CD4-positive, alpha-beta T cell treated with Interleukin-6 at 100 ng/mL for 8 hours (primary cell): Measurements from ENCODE around the gene BTBD10.
A peak's percentile ranks its signal among the peaks of the same experiment; 100 is the strongest.

Source experiments
- DNase-seq: peaks from one replicate; pipeline ENCODE4 v3.0.0-alpha.2; 2020; ENCODE audit warnings: mixed read lengths, low spot score

Gene BTBD10

DNA sequence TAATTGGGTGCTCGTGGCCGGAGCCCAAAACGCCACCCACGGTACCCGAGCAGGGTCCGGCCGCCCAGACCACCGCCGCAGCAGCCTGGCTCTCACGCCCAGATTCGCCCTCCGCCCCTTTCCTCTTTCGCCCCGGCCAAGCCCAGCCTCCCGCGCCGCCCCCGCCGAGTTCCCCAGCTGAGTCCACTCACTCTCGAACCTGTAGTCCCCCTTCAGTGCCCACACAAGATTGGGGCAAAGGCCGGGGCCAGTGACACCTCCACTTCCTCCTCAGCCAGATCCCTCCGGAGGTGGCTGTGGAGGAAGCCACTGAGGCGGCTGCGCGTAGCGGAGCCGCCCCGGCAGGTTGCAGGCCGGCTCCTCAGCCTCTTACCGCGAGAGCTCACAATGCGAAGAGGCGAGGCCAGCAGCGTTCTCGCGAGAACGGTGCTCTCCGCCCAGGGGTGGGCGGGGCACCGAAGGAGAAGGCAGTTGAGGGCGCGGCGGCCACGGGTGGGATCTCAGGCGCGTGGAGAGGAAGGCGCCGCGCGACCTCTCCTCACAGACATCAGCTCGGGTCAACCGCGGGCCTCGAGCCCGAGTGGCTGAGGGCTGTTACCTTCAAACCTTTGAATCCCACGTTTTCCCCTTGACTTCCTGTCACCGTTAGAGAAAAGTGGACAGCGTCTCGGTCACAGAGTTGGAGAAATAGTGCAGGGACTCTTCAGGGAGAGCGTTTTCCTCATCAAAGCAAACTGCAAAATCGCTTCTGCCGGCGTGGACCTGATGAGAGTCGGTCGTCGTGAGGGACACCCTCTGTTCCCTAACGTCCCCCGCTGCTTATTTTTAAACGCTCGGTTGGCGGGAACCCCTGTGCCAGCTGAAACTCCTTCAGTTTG lies at the start of gene BTBD10:
Gene BTBD10 (minus strand): TSS at position 322 of the 878 bp plus-strand sequence. CDS start 18,098 bp downstream, outside the sequence.
- DNase-seq: peak; percentile 92

DNA sequence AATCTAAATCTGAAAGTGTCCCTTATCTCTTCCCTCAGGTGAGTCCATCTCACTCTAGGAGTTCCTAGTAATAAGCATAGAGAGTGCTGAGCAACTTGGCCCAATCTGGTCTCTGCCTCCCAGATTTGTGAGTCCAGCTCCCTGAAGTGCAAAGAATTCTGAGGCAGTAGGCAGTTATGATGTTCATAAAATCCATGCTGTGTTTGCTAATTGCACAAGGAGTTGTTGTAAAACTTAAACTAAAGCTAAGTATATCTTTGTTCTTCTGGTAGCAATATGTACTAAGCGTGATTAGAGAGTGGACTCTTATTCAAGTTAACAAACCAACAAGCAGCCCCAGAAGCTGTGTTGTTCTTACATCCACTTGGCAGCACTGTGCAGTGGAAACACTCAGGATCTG lies 40.4 kb upstream of the BTBD10 start:
- DNase-seq: no peak

DNA sequence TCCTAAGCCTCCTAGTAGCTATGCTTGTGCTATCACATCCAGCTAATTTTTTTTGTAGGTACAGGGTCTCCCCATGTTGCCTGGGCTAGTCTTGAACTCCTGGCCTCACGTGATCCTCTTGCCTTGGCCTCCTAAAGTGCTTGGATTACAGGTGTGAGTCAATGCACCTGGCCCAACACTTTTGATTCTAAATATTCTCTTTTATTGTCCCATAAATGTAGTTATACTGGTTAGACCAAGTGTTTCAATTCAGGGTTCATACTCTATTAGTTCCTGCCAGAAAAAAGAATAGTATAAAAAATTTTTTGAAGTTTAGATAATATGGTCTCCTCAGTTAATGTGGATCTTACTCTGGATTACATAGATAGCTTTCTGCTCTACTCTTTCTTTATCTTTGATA lies 39.5 kb upstream of the BTBD10 start:
- DNase-seq: no peak

DNA sequence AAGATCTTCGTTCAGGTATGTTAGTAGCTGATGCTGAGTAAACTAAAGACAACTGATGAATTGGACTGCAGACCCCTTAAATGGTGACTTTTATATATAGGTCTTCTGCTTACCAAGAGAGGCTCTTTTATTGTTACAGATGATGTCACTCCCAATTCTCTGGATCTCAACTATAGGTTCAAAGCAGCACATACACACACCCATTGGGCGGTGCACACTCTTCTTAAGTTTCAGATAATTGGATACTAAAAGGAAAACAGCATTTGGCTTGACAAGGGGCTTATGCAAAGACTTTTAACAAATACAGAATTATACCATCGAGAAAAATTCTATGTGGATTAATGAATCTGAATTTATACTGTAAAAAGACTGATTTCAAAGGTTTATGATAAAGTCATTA lies 32.9 kb upstream of the BTBD10 start, which contains the start of gene PTH:
Gene PTH (minus strand): TSS at position 69 of the 400 bp plus-strand sequence. CDS start 3,142 bp downstream, outside the sequence.
- no peak for DNase-seq

DNA sequence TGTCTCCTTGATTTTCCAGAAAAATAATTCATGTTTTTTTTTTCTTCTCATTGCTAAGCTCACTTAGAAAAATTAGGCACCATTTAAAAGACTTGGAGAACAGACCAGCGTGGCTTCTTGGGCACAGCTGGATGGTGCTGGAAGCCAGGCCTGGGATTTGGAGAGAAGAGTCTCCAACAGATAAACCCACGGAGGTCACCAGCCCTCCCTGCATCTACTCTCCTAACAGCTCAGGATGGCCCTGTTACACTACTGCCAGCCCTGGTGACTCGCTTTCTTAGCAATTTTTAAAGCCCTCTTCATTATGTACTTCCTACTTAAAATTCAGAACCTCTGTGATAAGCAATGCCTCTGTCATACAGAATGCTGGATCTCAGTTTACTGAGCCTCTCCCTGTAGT lies 31.0 kb upstream of the BTBD10 start:
- DNase-seq: no peak

DNA sequence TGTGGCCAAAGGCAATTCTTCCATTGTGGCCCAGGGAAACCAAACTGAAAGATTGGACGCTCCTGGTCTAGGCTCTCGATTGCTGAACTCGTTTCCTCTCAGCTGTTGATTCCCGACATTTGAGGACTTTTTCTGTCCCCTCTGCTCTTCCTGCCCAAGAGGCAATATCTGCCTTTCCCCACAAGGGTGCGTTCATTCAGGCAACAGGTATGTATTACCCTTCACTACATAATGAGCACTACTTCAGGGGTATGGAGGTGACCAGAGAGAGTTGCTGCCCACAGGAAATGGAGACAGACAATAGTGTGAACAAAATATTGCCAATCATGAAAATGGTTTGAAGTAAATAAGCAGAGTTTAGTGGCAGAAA lies 24.6 kb upstream of the BTBD10 start:
- DNase-seq: peak; percentile 35

DNA sequence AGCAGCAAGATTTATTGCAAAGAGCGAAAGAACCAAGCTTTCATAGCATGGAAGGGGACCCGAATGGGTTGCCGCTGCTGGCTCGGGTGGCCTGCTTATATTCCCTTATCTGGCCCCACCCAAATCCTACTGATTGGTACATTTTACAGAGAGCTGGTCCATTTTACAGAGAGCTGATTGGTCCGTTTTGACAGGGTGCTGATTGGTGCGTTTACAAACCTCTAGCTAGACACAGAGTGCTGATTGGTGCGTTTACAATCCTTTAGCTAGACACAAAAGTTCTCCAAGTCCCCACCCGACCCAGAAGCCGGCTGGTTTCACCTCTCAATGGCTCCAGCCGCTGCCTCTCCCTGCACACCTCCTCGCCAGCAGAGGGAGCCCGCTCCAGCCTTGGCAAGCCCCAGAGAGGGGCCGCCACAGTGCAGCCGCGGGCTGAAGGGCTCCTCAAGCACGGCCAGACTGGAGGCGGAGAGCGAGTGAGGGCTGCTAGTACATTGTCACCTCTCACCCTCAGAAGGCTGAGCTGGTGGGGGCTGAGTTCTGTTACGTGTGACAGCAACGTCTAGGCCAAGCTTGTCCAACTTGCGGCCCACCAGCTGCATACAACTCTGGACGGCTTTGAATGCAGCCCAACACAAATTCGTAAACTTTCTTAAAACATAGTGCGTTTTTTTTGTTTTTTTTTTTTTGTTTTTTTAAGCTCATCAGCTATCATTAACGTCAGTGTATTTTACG lies 24.1 kb upstream of the BTBD10 start:
- DNase-seq: peak; percentile 68

DNA sequence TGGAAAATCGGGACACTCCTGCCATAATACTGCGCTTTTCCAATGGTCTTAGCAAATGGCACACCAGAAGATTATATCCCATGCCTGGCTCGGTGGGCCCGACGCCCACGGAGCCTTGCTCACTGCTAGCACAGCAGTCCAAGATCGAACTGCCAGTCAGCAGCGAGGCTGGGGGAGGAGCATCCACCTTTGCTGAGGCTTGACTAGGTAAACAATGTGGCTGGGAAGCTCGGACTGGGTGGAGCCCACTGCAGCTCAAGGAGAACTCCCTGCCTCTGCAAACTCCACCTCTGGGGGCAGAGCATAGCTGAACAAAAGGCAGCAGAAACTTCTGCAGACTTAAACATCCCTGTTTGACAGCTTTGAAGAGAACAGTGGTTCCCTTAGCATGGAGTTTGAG lies 17.2 kb upstream of the BTBD10 start:
- no peak for DNase-seq

DNA sequence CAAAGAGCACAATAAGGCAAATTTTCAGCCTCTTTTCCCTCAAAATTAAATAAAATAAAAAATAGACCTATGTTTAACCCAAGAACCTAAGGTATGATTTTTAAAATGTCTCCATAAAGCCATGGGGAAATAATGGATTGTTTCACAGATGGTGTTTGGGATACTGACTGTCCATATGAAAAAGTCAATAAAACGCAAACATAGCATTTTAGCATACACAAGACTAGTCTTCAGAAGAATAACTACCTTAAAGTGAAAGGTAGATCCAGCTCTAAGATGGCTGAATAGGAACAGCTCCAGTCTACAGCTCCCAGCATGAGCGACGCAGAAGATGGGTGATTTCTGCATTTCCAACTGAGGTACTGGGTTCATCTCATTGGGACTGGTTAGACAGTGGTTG lies 16.7 kb upstream of the BTBD10 start:
- DNase-seq: no peak

DNA sequence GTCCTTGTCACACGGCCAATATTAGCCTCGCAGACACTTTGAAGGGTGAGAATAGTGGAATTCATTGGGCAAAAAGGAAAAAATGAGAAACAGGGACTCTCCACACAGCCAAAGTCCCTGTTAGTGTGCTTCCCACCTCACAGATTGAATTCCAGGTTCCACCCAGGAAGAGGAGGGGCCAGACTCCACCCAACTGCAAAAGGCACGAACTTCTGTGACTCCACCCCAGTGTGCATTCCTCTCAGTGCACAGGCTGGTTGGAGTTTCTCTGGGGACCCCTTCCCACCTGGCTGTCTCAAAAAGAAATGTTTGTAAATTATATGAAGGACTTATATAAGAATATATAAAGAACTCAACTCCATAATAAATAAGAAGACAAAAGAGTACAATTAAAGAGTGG lies 12.1 kb upstream of the BTBD10 start:
- no peak for DNase-seq

DNA sequence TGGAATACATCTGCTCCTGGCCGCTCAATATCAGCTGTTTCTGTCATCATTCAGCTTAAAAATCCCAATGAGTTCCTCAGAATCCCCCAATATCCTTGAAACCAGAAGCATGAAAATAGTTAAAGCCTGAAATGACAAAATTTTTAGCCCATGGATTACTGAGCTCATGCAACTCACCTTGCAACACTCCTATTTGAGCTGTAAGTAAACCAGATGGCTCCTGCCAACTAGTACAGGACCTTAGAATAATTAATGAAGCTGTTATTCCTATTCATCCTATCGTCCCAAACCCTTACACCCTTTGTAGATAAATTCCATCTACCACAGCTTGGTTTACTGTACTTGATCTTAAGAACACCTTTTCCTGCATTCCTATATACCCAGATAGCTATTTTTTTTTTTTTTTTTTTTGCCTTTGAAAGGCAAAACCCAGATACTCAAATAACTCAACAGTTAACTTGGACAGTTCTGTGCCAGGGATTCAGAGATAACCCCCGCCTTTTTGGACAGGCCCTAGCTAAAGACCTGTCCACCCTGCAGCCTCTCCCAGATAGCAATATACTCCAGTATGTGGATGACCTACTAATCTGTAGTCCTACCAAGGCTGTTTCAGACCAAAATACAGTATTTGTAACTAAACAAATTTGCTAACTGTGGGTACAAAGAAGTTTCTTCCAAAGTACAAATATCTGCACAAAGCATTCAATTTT lies 10.1 kb upstream of the BTBD10 start:
- no peak for DNase-seq

DNA sequence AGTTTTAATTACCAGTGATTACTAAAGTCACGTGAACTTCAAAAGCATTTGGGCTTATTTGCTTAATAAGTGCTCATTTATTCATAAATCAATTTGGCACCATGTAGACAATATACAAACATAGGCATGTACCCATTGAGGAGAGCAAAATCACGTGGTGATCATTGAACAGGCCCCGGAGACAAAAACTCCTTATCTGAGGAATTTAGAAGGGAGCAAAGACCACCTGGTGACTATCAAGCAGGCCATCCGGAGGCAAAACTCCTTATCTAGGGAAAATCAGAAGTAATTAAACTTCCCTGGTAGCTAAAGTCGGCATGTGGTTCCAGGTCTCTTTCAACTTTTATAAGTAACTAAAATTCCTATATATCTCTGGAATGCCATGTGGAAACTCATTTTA lies 5.7 kb upstream of the BTBD10 start:
- DNase-seq: no peak

DNA sequence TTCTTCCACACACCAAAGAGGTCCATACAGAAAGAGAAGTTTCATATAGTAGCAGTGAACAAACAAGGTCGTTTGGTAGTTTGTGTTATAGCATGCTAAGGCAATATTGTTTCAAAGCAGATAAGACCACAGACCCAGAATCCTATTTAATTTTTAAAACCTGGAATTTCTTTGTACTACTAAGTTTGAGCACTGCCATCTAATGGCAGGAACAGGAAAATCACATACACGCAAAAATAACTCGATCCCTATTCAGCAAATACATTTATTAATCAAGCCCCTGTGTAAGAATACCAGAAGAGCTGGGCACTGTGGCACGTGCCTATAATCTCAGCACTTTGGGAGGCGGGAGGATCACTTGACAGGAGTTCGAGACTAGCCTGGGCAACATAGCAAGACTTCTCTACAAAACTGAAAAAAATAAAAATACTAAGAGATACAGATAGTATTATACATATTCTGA lies 2.9 kb upstream of the BTBD10 start:
- no peak for DNase-seq

DNA sequence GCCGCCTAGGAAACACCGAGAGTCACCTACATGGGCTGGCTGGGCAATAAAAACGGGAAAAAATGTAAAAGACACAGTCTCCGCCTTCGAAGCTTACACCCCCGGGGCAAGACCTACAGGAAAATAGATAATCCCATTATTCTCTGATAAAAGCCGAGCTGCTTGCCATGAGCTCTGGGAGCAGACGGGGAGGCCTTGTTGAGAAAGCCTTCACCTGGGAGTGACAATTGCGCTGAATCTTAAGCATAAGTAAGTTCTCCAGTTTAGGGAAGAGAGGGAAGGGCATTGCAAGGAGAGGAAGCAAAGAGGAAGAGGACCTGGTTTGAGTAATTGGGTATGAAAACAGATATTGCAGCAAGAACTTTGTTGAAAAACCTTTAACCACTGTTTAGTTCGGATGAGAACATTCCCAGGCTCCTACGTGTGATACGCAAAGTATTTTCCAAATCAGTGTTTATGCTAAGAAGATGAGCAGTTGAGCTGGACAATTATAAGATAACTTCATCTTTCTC lies 813 bp upstream of the BTBD10 start:
- DNase-seq: no peak

DNA sequence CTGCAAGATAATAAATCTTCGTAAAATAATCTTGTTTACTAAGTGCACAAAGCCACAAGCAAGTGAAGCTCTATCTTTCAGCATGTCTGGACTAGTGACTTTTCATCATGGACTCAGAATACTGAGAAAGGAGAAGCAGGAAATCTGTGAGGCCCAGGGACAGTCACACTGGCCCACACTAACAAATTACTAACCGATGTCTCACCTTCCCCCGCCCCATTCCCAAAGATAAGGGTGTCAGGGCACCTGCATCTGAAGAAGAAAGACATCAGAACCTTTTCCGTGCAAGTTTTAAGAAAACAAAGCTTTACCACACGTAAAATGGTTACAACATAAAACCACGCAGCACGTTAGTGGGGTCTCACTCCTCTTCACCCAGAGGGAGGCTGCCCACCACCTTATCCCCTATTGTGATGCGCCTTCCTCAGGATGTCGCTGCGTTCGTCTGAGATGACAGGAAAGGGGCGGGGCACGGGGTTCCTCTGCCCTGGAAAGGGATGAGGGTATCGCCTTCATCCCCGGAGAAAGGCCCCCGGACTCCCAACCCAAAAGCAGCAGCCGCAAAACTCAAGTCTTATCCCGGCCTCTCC lies 616 bp downstream of the BTBD10 start:
- DNase-seq: peak; percentile 48

DNA sequence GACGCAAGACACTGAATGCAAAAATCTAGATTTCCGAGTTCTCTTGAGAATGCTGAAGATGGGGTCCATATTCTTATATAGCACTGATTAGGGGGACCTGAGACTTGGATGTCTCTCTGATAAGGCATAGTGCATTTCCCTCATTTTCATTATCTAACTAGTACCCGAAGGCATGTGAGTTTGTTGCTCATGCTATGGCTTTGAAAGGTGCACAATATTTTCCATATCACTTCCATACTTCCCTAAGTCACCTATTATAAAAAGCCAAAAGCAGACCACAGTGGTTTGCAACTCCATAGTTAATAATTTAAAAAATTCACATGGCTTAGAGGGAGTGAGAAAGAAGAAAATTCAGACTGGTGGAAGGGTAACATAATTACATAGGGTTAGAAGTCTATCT lies 1.7 kb downstream of the BTBD10 start:
- DNase-seq: no peak

DNA sequence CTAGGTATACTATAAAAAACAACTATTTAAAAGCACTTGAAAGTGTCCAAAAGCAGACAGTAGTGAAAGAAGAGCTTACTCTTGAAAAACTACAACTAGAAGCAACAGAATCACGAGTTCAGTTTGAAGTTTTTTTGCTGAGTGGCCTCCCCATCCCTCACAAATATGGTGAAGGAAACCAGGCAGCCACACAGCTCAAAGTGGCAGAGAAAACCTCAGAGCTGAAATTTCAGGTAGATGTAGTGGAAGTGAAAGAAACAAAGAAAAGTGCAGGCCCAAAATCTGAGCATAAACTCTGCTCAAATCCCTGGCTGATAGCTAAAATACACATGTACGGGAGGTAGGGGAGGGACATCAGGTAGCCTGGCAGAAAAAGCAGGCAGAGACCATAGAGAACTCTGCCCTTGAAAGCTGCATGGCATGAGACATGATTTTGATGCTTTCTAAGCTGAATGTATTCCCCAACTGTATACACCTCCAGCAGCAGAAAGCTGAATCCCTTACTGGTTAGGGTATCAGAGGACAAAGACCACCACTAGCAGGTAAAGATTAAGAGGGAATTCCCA lies 12.1 kb downstream of the BTBD10 start:
- DNase-seq: no peak

DNA sequence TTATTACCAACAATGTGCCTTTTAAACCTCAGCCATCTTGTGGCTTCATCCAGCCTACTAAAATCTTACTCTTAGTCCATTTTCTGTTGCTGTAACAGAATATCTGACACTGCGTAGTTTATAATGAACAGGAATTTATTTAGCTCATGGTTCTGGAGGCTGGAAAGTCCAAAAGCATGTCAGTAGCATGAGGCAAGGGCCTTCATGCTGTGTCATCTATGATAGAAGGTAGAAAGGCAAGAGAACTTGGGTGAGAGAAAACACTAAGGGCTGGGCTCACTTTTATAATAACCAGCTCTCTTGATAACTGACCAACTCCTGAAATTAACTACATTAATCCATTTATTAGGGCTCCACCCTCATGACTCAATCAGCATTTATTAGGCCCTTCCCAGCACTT lies 13.5 kb downstream of the BTBD10 start:
- DNase-seq: no peak

DNA sequence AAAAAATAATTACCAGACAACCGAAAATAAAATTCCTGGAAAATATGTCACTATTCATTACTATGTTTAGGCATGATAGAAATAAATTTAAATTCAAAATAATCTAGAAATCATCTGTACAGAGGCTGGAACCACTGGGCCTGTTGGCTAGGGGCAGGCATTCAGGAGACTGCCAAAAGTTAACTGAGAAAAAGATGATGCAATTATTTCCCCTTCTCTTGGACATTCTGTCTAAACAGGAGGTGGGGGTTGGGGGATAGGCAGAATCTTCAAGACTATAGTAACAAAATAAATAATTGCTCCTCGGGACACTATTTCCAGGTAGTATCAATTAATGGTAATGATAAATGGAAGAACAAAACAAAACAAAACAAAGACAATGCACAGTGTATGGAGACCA lies 14.1 kb downstream of the BTBD10 start:
- no peak for DNase-seq

DNA sequence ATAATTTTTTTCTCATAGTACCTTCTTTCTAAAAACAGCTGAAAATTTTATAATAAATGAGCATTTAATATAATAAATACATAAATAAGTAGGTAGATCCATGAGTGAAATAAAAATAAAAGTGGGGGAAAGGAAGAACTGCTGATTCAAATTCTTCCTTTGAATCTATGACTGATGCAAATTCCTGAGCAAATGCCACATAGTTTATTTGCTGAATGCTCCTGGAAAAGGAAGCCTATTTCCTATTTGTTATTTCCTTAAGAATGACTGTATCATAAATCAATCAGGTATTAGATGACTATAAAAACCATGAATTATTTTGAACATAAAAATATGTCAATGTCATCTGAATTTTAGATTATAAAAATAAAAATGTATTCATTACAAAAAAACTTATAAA lies 16.6 kb downstream of the BTBD10 start:
- no peak for DNase-seq

DNA sequence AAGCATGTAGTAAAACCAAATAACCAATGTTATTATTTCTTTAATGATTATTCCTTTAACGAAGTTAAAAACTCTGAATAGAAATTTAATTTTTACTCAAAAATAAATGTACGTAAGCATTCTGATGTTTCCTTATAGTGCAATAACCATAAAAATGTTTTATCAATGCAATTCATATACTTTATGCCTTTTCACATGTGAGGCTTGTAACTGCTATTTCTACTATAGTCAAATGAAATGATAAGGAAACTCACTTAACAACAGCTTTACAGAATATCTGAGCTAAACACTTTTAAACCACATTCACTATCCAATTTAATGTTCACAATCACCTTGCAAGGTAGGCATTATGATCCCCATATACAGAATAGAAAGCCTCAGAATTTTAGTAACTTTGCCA lies 17.4 kb downstream of the BTBD10 start:
- no peak for DNase-seq
